Myocyte (in vitro differentiated cells): ENCODE results near the gene CCDC154. TPM values are rescaled to one million over a fixed set of nuclear protein-coding genes. Genes with fewer than 3 reads are reported as not detected.

Source experiments
- DNase-seq: peaks from one replicate; pipeline ENCODE4 v3.0.0-alpha.2; 2012; ENCODE audit warnings: low read depth
- total RNA-seq: library from RNA; depleted of rRNA; stranded (reverse); fragments of >200 nt; gene quantifications from 2 replicates; pipeline ENCODE4 v1.2.3, GENCODE V29; 2014

The CCDC154 gene
- total RNA-seq, 1 donor from 2014 or later, result 0.19 TPM

- DNase-seq, result no peak
Measured at GRCh38 chr16:1425616-1426370, 18.6 kb downstream of the CCDC154 start.

GRCh38 chr16:1424028-1424427 lies 20.3 kb downstream of the CCDC154 start:
- DNase-seq, result no peak

- DNase-seq, result no peak
Measured at GRCh38 chr16:1422076-1422475, 22.3 kb downstream of the CCDC154 start.

GRCh38 chr16:1420111-1420539 lies 24.2 kb downstream of the CCDC154 start:
- DNase-seq, result peak; percentile 8

- no peak for DNase-seq
Measured at GRCh38 chr16:1416521-1416941, 27.8 kb downstream of the CCDC154 start.

- peak; percentile 55 for DNase-seq
Measured at GRCh38 chr16:1414532-1415260, 29.7 kb downstream of the CCDC154 start, which contains the start of gene UNKL. UNKL (minus strand) TSS chr16:1414704; CDS start chr16:1414691, 13 bp downstream.

GRCh38 chr16:1413684-1414531 lies 30.4 kb downstream of the CCDC154 start:
- DNase-seq, result peak; percentile 47

GRCh38 chr16:1412847-1413246 lies 31.5 kb downstream of the CCDC154 start:
- no peak for DNase-seq

- peak; percentile 90 for DNase-seq
Measured at GRCh38 chr16:1408171-1408837, 36.1 kb downstream of the CCDC154 start.

- peak; percentile 55 for DNase-seq
Measured at GRCh38 chr16:1407753-1408152, 36.6 kb downstream of the CCDC154 start.

GRCh38 chr16:1403733-1404132 lies 40.6 kb downstream of the CCDC154 start:
- no peak for DNase-seq

- no peak for DNase-seq
Measured at GRCh38 chr16:1403036-1403435, 41.3 kb downstream of the CCDC154 start.

- DNase-seq, result no peak
Measured at GRCh38 chr16:1401758-1402154, 42.6 kb downstream of the CCDC154 start.

- no peak for DNase-seq
Measured at GRCh38 chr16:1401061-1401757, 43.1 kb downstream of the CCDC154 start.

GRCh38 chr16:1398826-1399581 lies 45.4 kb downstream of the CCDC154 start:
- no peak for DNase-seq

GRCh38 chr16:1398351-1398750 lies 46.0 kb downstream of the CCDC154 start:
- DNase-seq, result no peak

- no peak for DNase-seq
Measured at GRCh38 chr16:1397779-1398178, 46.6 kb downstream of the CCDC154 start.

GRCh38 chr16:1395444-1396031 lies 48.8 kb downstream of the CCDC154 start:
- DNase-seq, result no peak

GRCh38 chr16:1394367-1394951 lies 49.9 kb downstream of the CCDC154 start:
- DNase-seq, result no peak
